ENCODE results near the gene MBD3.

DNA sequence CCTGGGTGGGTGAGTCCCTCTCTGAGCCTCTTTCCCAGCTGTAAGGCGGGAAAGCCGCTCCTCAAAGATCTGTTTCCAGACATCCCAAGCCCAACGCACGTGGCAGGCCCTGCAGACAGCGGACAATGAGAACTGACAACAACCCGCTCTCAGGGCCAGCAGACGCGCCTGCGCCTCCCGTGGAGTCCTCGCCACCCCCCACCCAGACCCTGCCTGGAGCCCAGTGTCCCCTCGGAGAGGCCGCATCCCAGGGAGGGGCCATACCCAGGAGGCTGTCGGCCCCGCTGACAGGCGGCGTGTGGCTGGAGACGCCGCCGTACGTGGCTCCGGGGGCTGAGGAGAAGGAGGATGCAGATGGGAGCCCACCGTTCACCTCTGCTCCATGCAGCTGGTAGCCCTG is 28.9 kb upstream of the MBD3 start:
- TF ChIP-seq POLR2A (IDR thresholded peaks at IDR 0.05) (no peak), CTCF (IDR thresholded peaks at IDR 0.05) (no peak)

Data from transverse colon (tissue), 3 donors.